Heart left ventricle (tissue), 16 donors: ENCODE results near the gene DYNLT1. TPM values are rescaled to one million over a fixed set of nuclear protein-coding genes. Genes with fewer than 3 reads are reported as not detected.

Source experiments
- ATAC-seq, 4 donors: fragments of 200-7000 bp; cut with Tn5 transposase; one replicate each; pipeline ENCODE4 v1.9.1; 2020 to 2022; ENCODE audit warnings: moderate library complexity in 4 of 4, mild to moderate bottlenecking in 3 of 4, moderate number of reproducible peaks in 1 of 4
- DNase-seq, 5 donors: peaks; one replicate each; pipeline ENCODE4 v3.0.0-alpha.2; 2020
- H3K27ac ChIP-seq, 12 donors: fragments of 200-600 bp; sonication (generic) in 4 of 12; one replicate each; pipeline versions ENCODE4 v1.5.0 to v1.8.0; 2016 to 2022; ENCODE audit warnings: mild to moderate bottlenecking in 2 of 12
- H3K27me3 ChIP-seq, 9 donors: fragments of 200-600 bp; sonication (generic) in 2 of 9; one replicate each; pipeline versions ENCODE4 v1.5.1 to v1.8.0; 2016 to 2022; ENCODE audit warnings: mild to moderate bottlenecking in 3 of 9
- H3K36me3 ChIP-seq, 9 donors: fragments of 200-600 bp; sonication (generic) in 2 of 9; one replicate each; pipeline versions ENCODE4 v1.5.0 to v1.8.0; 2018 to 2022; ENCODE audit warnings: mild to moderate bottlenecking in 2 of 9
- H3K4me1 ChIP-seq, 12 donors: fragments of 200-600 bp; sonication (generic) in 4 of 12; one replicate each; pipeline versions ENCODE4 v1.5.0 to v1.8.0; 2016 to 2022; ENCODE audit warnings: mild to moderate bottlenecking in 3 of 12
- H3K4me3 ChIP-seq, 12 donors: fragments of 200-600 bp; sonication (generic) in 4 of 12; one replicate each; pipeline versions ENCODE4 v1.5.0 to v1.8.0; 2017 to 2022; ENCODE audit warnings: mild to moderate bottlenecking in 9 of 12, moderate library complexity in 4 of 12
- H3K9me3 ChIP-seq, 12 donors: fragments of 200-600 bp; sonication (generic) in 4 of 12; one replicate each; pipeline versions ENCODE4 v1.5.0 to v1.8.0; 2016 to 2022; ENCODE audit warnings: mild to moderate bottlenecking in 1 of 12
- POLR2A ChIP-seq, 2 donors: fragments of 450-650 bp; IDR thresholded peaks; one replicate each; pipeline ENCODE4 v1.6.1; 2017; ENCODE audit warnings: antibody characterized with exemption in 2 of 2, mild to moderate bottlenecking in 2 of 2, moderate library complexity in 2 of 2
- WGBS, 4 donors: extraction: QIAGEN DNeasy Blood & Tissue Kit in 2 of 4; methylation state at CpG; one replicate each; pipeline versions ENCODE4 v1.1.5 to v1.1.7; 2013 to 2018; 5-methylcytosine and 5-hydroxymethylcytosine counted together
- intact Hi-C, 10 donors: fragments of 100-400 bp; cut with DNase I; formaldehyde crosslinking; loops; one replicate each; pipeline versions ENCODE4 v1.11.1 to v1.14.2; 2022
- polyA plus RNA-seq, 2 donors: library from polyadenylated mRNA; stranded (reverse); fragments of 200-250 nt; gene quantifications; one replicate each; pipeline ENCODE4 v1.2.3, GENCODE V29; 2013
- total RNA-seq, 9 donors: library from RNA; depleted of rRNA in 2 of 9; stranded (reverse); fragments of >200 nt in 2 of 9; fragmentation: NEBNext Ultra II Directional in 3 of 9; extraction: Animal tissue kit (Norgen Biotek cat#: 25700) in 3 of 9; gene quantifications; one replicate each; pipeline versions ENCODE4 v1.1.0 to v1.2.4, GENCODE V29; 2016 to 2023
- TF ChIP-seq, protein P1 (sequence below), 12 donors: fragments of 200-600 bp; sonication (generic) in 4 of 12; IDR thresholded peaks; one replicate each; pipeline versions ENCODE4 v1.5.0 to v1.8.0; 2018 to 2022; ENCODE audit warnings: antibody characterized with exemption in 12 of 12, mild to moderate bottlenecking in 5 of 12
- donor health status: ischemic (EF 13 %, LVEDD 7.1; RV severe dilation, severe dysfunction).
- donor health status: healthy with polysubstance abuse.
- donor health status: DM: no; HTN: yes; CAD: no.
- donor health status: DM: no; HTN: no; CAD: no.
- donor health status: ischemic (EF 25% LVEDD 6.9; RV normal size, moderate dysfunction).
- donor health status: ischemic (EF 25% LVEDD 5.7; RV mildly dilated, moderate dysfunction).
- donor health status: healthy.
- donor health status: DM: yes; HTN: yes; CAD: no.
- donor health status: ischemic (EF 35%, LVEDD 5.7; RV mildly dilated, moderate dysfunction).
- donor health status: nonischemic (EF 11% LVEDD 7.7; RV severe dilation, severe dysfunction).
- donor health status: DM: yes; HTN: yes; CAD: no.
- donor health status: PGD.
- donor health status: ischemic (EF 29% LVEDD 5.4; RV normal size, mild dysfunction).
- donor health status: nonischemic (EF 23%, LVEDD 6.1; RV moderate dilation, normal function).

The DYNLT1 gene
- total and polyA plus RNA-seq, 11 donors: 68.4 to 177 (median 125) TPM

DNA sequence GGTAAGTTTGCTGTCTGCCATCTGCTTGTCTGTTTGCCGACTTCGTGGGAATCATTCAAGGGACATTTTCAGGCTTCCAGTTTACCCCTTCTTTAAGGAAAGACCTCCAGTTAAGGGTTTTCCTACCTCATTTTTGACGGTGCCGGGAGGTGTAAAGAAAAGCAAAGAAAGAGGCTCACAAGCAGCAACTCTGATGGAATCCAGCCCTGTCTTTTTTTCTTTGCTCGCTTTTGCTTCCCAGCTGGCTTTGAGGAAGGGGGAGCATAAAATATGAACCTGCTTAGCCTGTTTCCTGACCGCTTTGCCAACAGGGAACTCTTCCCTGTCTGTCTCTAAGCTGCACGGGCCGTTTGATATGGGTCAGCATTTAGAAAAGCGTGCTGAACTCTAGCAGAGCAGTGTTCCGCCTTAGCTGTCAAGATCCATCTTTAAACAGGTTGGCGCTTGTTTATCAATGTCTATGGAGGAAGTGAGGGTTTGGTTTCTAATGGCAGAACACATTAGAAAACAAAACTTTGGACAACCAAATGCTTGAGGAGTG is 19.2 kb upstream of the DYNLT1 start:
- no peak for DNase-seq
- ATAC-seq: no peak
- WGBS, 4 donors: 59 to 65% (median 61%) methylated on average over 11 of the region's 11 CpGs
- TF ChIP-seq, protein P1, sequence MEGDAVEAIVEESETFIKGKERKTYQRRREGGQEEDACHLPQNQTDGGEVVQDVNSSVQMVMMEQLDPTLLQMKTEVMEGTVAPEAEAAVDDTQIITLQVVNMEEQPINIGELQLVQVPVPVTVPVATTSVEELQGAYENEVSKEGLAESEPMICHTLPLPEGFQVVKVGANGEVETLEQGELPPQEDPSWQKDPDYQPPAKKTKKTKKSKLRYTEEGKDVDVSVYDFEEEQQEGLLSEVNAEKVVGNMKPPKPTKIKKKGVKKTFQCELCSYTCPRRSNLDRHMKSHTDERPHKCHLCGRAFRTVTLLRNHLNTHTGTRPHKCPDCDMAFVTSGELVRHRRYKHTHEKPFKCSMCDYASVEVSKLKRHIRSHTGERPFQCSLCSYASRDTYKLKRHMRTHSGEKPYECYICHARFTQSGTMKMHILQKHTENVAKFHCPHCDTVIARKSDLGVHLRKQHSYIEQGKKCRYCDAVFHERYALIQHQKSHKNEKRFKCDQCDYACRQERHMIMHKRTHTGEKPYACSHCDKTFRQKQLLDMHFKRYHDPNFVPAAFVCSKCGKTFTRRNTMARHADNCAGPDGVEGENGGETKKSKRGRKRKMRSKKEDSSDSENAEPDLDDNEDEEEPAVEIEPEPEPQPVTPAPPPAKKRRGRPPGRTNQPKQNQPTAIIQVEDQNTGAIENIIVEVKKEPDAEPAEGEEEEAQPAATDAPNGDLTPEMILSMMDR (IDR thresholded peaks at IDR 0.05): no peak
- no peak for TF ChIP-seq POLR2A (IDR thresholded peaks at IDR 0.05)
- Histone ChIP-seq H3K4me1 (peaks cover 0 to 55% (median 0%) of the 10 kb centered on the region in 12 donors), H3K36me3 (peaks cover 0 to 11% (median 0%) of the 10 kb centered on the region in 9 donors), H3K27me3 (no peaks in the 10 kb centered on the region), H3K9me3 (no peaks in the 10 kb centered on the region), H3K27ac (peak overlapping the region in 5 of 12 donors; percentile 25 to 43 (median 40)), H3K4me3 (peak overlapping the region in 6 of 12 donors; percentile 7 to 44 (median 36))
- intact Hi-C loops: no loop called here

DNA sequence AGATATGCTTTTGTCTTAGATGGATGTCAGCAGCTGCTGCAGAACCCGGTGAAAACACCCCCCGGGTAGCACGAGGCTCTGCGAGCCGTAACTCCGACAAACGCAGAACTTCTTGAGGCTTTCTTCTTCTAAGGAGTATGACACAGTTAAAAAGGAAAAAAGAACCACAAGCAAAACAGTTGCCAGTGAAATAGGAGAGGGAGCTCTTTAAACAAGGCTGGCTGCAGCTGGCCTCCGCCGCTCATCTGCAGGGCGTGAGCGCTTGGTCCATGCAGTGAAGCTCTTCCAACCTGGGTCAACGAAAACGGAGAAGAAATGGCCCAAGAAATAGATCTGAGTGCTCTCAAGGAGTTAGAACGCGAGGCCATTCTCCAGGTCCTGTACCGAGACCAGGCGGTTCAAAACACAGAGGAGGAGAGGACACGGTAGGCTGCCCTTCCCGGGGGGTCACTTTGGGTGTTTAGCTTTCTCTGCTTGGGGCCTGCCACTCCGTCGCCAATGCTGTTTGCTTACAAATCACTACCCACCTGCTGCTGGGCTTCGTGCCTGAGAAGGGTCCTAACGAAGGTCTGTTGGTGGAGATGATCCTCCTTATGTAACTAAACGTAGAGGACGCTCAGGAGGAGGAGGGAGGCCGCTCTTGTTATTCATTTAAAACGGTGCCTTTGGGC is 18.5 kb upstream of the DYNLT1 start:
- intact Hi-C loops: no loop called here
- H3K4me3 ChIP-seq: peak overlapping the region in 7 of 12 donors; percentile 7 to 44 (median 33)
- TF ChIP-seq, protein P1 (IDR thresholded peaks at IDR 0.05): no peak
- no peak for TF ChIP-seq POLR2A (IDR thresholded peaks at IDR 0.05)
- H3K4me1 ChIP-seq: peaks cover 0 to 49% (median 0%) of the 10 kb centered on the region in 12 donors
- WGBS, 4 donors: 69 to 74% (median 72%) methylated on average over 27 of the region's 27 CpGs
- no peaks in the 10 kb centered on the region for H3K9me3 ChIP-seq
- peaks cover 0 to 11% (median 0%) of the 10 kb centered on the region in 9 donors for H3K36me3 ChIP-seq
- no peaks in the 10 kb centered on the region for H3K27me3 ChIP-seq
- DNase-seq (no peak), ATAC-seq (peak; percentile 39 to 66 (median 42))
- H3K27ac ChIP-seq: peak overlapping the region in 8 of 12 donors; percentile 2 to 49 (median 36)

DNA sequence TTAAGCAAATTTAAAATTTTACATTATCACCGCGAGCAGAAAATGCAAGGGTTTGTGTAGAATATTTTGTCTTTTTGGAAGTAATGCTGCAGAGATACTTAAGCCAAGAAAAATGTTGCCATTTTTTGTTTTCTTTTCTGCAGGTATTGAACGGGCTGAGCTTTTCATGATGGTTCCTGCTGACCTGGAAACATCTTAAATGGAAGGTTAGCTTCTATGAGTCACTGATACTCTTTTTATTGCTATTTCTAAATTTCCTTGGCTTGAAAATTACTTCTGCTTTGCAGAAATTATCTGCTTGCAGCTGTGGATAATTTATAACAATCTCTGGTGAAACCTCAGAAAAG is 18.0 kb upstream of the DYNLT1 start:
- TF ChIP-seq, protein P1 (IDR thresholded peaks at IDR 0.05): no peak
- TF ChIP-seq POLR2A (IDR thresholded peaks at IDR 0.05): no peak
- DNase-seq (no peak), ATAC-seq (no peak)
- peak overlapping the region in 4 of 12 donors; percentile 2 to 49 (median 40) for H3K27ac ChIP-seq
- no peaks in the 10 kb centered on the region for H3K27me3 ChIP-seq
- peaks cover 0 to 44% (median 0%) of the 10 kb centered on the region in 12 donors for H3K4me1 ChIP-seq
- WGBS, 4 donors: 77 to 79% (median 77%) methylated on average over 3 of the region's 3 CpGs
- H3K9me3 ChIP-seq: no peaks in the 10 kb centered on the region
- intact Hi-C loops: no loop called here
- H3K4me3 ChIP-seq: peak overlapping the region in 7 of 12 donors; percentile 7 to 44 (median 33)
- H3K36me3 ChIP-seq: peaks cover 0 to 11% (median 0%) of the 10 kb centered on the region in 9 donors

DNA sequence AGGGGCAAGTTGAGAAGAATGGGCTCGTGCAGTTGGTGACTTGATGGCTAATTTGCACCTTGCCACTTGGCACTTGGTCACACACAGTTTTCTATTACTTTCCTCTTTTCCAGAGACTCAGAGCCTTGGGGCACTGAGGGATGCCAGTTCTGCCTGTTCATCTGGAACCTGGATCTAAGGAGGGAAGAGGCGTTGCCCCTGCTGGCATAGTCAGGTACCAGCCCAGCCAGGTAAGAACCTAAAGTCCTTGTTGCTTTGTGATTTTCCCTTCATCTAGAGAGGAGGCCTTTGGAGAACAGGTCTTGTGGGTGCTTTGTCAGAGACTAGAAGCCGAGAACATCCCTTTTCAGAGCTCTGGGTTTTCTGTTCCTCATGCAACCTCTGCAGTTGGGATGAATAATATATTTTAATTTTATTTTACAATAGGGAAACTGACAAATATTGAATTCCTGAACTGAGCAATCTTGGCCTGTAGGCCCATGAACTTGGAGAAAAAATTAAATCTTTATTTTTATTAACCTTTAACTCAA is 16.7 kb upstream of the DYNLT1 start:
- ATAC-seq: no peak
- 92 to 95% (median 93%) methylated on average over 3 of the region's 3 CpGs for WGBS, 4 donors
- intact Hi-C loops: no loop called here
- no peak for DNase-seq
- Histone ChIP-seq H3K9me3 (no peaks in the 10 kb centered on the region), H3K27me3 (no peaks in the 10 kb centered on the region), H3K4me3 (no peak overlapping the region), H3K36me3 (peaks cover 0 to 8% (median 0%) of the 10 kb centered on the region in 9 donors), H3K27ac (no peak overlapping the region), H3K4me1 (peaks cover 0 to 34% (median 0%) of the 10 kb centered on the region in 12 donors)
- TF ChIP-seq, protein P1 (IDR thresholded peaks at IDR 0.05): no peak
- TF ChIP-seq POLR2A (IDR thresholded peaks at IDR 0.05): no peak
